ENCODE measurements around the gene NXPE2.

NXPE2 gene

GRCh38 chr11:114684636-114685035, 6.3 kb downstream of the NXPE2 start:
- FAIRE-seq (no peak), DNase-seq (ENCODE audit: insufficient read length) (no peak)
- no peak for TF ChIP-seq POLR2AphosphoS5 (IDR thresholded peaks at IDR 0.05; ENCODE audit: low read depth, low read length)
- TF ChIP-seq TAF1 (IDR thresholded peaks at IDR 0.05; ENCODE audit: borderline replicate concordance, low read depth, low read length): no peak
- no peak for TF ChIP-seq POLR2A (IDR thresholded peaks at IDR 0.05; ENCODE audit: low read depth, low read length)

- no peak for DNase-seq (ENCODE audit: insufficient read length)
- no peak for FAIRE-seq
- TF ChIP-seq POLR2AphosphoS5 (IDR thresholded peaks at IDR 0.05; ENCODE audit: low read depth, low read length) (no peak), TAF1 (IDR thresholded peaks at IDR 0.05; ENCODE audit: borderline replicate concordance, low read depth, low read length) (no peak), POLR2A (IDR thresholded peaks at IDR 0.05; ENCODE audit: low read depth, low read length) (no peak)
Measured at GRCh38 chr11:114685097-114685496, 6.8 kb downstream of the NXPE2 start.

GRCh38 chr11:114705280-114706024, 27.1 kb downstream of the NXPE2 start:
- no peak for FAIRE-seq
- TF ChIP-seq POLR2A (IDR thresholded peaks at IDR 0.05; ENCODE audit: low read depth, low read length) (no peak), POLR2AphosphoS5 (IDR thresholded peaks at IDR 0.05; ENCODE audit: low read depth, low read length) (no peak), TAF1 (IDR thresholded peaks at IDR 0.05; ENCODE audit: borderline replicate concordance, low read depth, low read length) (no peak)
- DNase-seq (ENCODE audit: insufficient read length): no peak

GRCh38 chr11:114709960-114710359, 31.6 kb downstream of the NXPE2 start:
- FAIRE-seq (no peak), DNase-seq (ENCODE audit: insufficient read length) (no peak)
- TF ChIP-seq TAF1 (IDR thresholded peaks at IDR 0.05; ENCODE audit: borderline replicate concordance, low read depth, low read length): no peak
- no peak for TF ChIP-seq POLR2A (IDR thresholded peaks at IDR 0.05; ENCODE audit: low read depth, low read length)
- TF ChIP-seq POLR2AphosphoS5 (IDR thresholded peaks at IDR 0.05; ENCODE audit: low read depth, low read length): no peak

GRCh38 chr11:114713756-114714155, 35.4 kb downstream of the NXPE2 start:
- DNase-seq (ENCODE audit: insufficient read length) (no peak), FAIRE-seq (no peak)
- no peak for TF ChIP-seq TAF1 (IDR thresholded peaks at IDR 0.05; ENCODE audit: borderline replicate concordance, low read depth, low read length)
- no peak for TF ChIP-seq POLR2AphosphoS5 (IDR thresholded peaks at IDR 0.05; ENCODE audit: low read depth, low read length)
- no peak for TF ChIP-seq POLR2A (IDR thresholded peaks at IDR 0.05; ENCODE audit: low read depth, low read length)

GRCh38 chr11:114719562-114719961, 41.2 kb downstream of the NXPE2 start:
- DNase-seq (ENCODE audit: insufficient read length) (no peak), FAIRE-seq (no peak)
- no peak for TF ChIP-seq POLR2AphosphoS5 (IDR thresholded peaks at IDR 0.05; ENCODE audit: low read depth, low read length)
- no peak for TF ChIP-seq POLR2A (IDR thresholded peaks at IDR 0.05; ENCODE audit: low read depth, low read length)
- TF ChIP-seq TAF1 (IDR thresholded peaks at IDR 0.05; ENCODE audit: borderline replicate concordance, low read depth, low read length): no peak

- no peak for FAIRE-seq
- TF ChIP-seq POLR2AphosphoS5 (IDR thresholded peaks at IDR 0.05; ENCODE audit: low read depth, low read length): no peak
- TF ChIP-seq POLR2A (IDR thresholded peaks at IDR 0.05; ENCODE audit: low read depth, low read length): no peak
- no peak for TF ChIP-seq TAF1 (IDR thresholded peaks at IDR 0.05; ENCODE audit: borderline replicate concordance, low read depth, low read length)
- DNase-seq (ENCODE audit: insufficient read length): no peak
Measured at GRCh38 chr11:114724916-114725524, 46.7 kb downstream of the NXPE2 start.

- no peak for DNase-seq (ENCODE audit: insufficient read length)
- TF ChIP-seq TAF1 (IDR thresholded peaks at IDR 0.05; ENCODE audit: borderline replicate concordance, low read depth, low read length) (no peak), POLR2A (IDR thresholded peaks at IDR 0.05; ENCODE audit: low read depth, low read length) (no peak), POLR2AphosphoS5 (IDR thresholded peaks at IDR 0.05; ENCODE audit: low read depth, low read length) (no peak)
- FAIRE-seq: no peak
Measured at GRCh38 chr11:114725623-114726022, 47.3 kb downstream of the NXPE2 start.

GRCh38 chr11:114736806-114737205, 58.5 kb downstream of the NXPE2 start:
- DNase-seq (ENCODE audit: insufficient read length) (no peak), FAIRE-seq (no peak)
- no peak for TF ChIP-seq POLR2A (IDR thresholded peaks at IDR 0.05; ENCODE audit: low read depth, low read length)
- TF ChIP-seq POLR2AphosphoS5 (IDR thresholded peaks at IDR 0.05; ENCODE audit: low read depth, low read length): no peak
- TF ChIP-seq TAF1 (IDR thresholded peaks at IDR 0.05; ENCODE audit: borderline replicate concordance, low read depth, low read length): no peak

GRCh38 chr11:114738954-114739353, 60.6 kb downstream of the NXPE2 start:
- no peak for DNase-seq (ENCODE audit: insufficient read length)
- no peak for TF ChIP-seq POLR2AphosphoS5 (IDR thresholded peaks at IDR 0.05; ENCODE audit: low read depth, low read length)
- TF ChIP-seq POLR2A (IDR thresholded peaks at IDR 0.05; ENCODE audit: low read depth, low read length): no peak
- no peak for TF ChIP-seq TAF1 (IDR thresholded peaks at IDR 0.05; ENCODE audit: borderline replicate concordance, low read depth, low read length)

GRCh38 chr11:114745150-114745671, 66.9 kb downstream of the NXPE2 start:
- DNase-seq (ENCODE audit: insufficient read length): no peak
- no peak for FAIRE-seq
- TF ChIP-seq POLR2AphosphoS5 (IDR thresholded peaks at IDR 0.05; ENCODE audit: low read depth, low read length): no peak
- TF ChIP-seq POLR2A (IDR thresholded peaks at IDR 0.05; ENCODE audit: low read depth, low read length): no peak
- TF ChIP-seq TAF1 (IDR thresholded peaks at IDR 0.05; ENCODE audit: borderline replicate concordance, low read depth, low read length): no peak

More at GRCh38 chr11:114738954-114739353, 60.6 kb downstream of the NXPE2 start:
- peak; percentile 88 for FAIRE-seq

- no peak for DNase-seq (ENCODE audit: insufficient read length)
- no peak for FAIRE-seq
- TF ChIP-seq POLR2A (IDR thresholded peaks at IDR 0.05; ENCODE audit: low read depth, low read length) (no peak), TAF1 (IDR thresholded peaks at IDR 0.05; ENCODE audit: borderline replicate concordance, low read depth, low read length) (no peak), POLR2AphosphoS5 (IDR thresholded peaks at IDR 0.05; ENCODE audit: low read depth, low read length) (no peak)
Measured at GRCh38 chr11:114746013-114746412, 67.7 kb downstream of the NXPE2 start.
